Measurements from ENCODE around the gene NEURL1B.

NEURL1B gene

DNA sequence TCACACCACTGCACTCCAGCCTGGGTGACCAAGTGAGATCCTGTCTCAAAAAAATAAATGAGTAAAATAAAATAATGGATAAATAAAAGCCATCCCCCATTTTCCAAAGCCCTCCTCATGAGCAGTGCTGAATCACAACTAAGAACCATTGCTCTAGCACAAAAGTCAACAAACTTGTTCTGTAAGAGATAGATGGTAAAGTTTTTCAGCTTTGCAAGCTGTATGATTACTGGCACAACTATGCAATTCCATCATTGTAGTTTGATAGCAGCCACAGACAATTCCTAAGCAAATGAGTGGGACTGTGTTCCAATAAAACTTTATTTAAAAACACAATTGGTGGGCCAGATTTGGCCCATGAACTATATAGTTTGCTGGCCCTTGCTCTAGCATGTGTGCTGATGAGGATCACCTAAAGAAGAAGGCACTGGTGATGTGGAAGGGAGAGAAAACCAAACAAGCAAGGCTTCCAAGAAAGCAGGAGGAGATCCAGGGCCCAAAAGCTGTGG, 64.6 kb downstream of the NEURL1B start:
- H3K4me3 ChIP-seq (ENCODE audit: low read depth, low read length) = no peak overlapping the region
- H3K27ac ChIP-seq (ENCODE audit: extremely low read depth, low read depth, low read length) = no peak overlapping the region
- no peaks in the 10 kb centered on the region; the same call in 1 of the 2 replicates for H3K4me1 ChIP-seq (ENCODE audit: control insufficient read depth, insufficient read depth, low read length)
- ChIA-PET CTCF (interaction anchor here (0.6 to 3.0 kb wide), 12 partner anchors 9 to 846 kb away, joined by 3 to 29 read pairs (median 4); no protein-coding TSS in a partner anchor), POLR2A (no interaction called here)
- H3K36me3 ChIP-seq (ENCODE audit: control insufficient read depth in 2 of 2, insufficient read depth in 1 of 2, low read length in 2 of 2) = no peaks in the 10 kb centered on the region
- H3K9me3 ChIP-seq (ENCODE audit: control insufficient read depth, insufficient read depth, low read depth, low read length) = no peaks in the 10 kb centered on the region
- no peak for TF ChIP-seq ZNF514 (tag by site-specific recombination; IDR thresholded peaks at IDR 0.05)

DNA sequence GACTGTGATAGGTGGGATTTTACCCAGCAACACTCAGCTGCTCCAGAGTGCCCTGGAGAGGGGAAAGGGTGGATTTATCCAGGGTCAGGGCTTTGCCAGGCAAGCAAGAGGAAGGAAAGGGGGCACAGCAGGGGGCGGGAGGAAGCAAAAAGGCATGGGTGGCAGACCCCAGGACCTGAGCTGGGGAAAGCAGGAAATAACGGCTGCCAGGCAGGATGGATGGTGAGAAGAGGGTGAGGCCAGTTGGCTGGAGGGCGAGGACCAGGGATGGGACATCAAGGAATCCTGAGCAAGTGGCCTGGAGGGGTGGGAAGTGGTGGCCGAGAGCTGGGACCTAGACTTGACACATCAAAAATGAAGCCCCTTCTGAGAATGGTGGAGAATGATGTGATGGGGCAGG, 65.7 kb downstream of the NEURL1B start:
- POLR2A ChIA-PET = interaction anchor here (0.8 to 1.0 kb wide), 2 partner anchors 65 to 233 kb away, joined by 3 to 4 read pairs; no protein-coding TSS in a partner anchor

More for the DNA sequence above, 65.7 kb downstream of the NEURL1B start:
- H3K27ac ChIP-seq (ENCODE audit: extremely low read depth, low read depth, low read length) = no peak overlapping the region
- CTCF ChIA-PET = interaction anchor here (0.6 to 3.0 kb wide), 46 partner anchors 9 to 623 kb away, joined by 3 to 29 read pairs (median 4); partner anchors contain the start of genes ATP6V0E1, RPL26L1 and STC2
- no peaks in the 10 kb centered on the region; the same call in 1 of the 2 replicates for H3K4me1 ChIP-seq (ENCODE audit: control insufficient read depth, insufficient read depth, low read length)
- no peak overlapping the region for H3K4me3 ChIP-seq (ENCODE audit: low read depth, low read length)
- no peaks in the 10 kb centered on the region for H3K9me3 ChIP-seq (ENCODE audit: control insufficient read depth, insufficient read depth, low read depth, low read length)
- TF ChIP-seq ZNF473 (tag by site-specific recombination; IDR thresholded peaks at IDR 0.05) (no peak), SCRT2 (tag by site-specific recombination; IDR thresholded peaks at IDR 0.05) (no peak), ZNF530 (tag by site-specific recombination; IDR thresholded peaks at IDR 0.05; ENCODE audit: low read depth) (no peak), GLI4 (tag by site-specific recombination; IDR thresholded peaks at IDR 0.05) (no peak), GLIS2 (tag by site-specific recombination; IDR thresholded peaks at IDR 0.05) (no peak), KLF8 (tag by site-specific recombination; IDR thresholded peaks at IDR 0.05) (no peak), BCL11A (tag by site-specific recombination; IDR thresholded peaks at IDR 0.05; ENCODE audit: low read depth) (no peak), ZNF513 (tag by site-specific recombination; IDR thresholded peaks at IDR 0.05) (no peak), ZNF433 (tag by site-specific recombination; IDR thresholded peaks at IDR 0.05; ENCODE audit: low read depth) (no peak), ZNF560 (tag by site-specific recombination; IDR thresholded peaks at IDR 0.05; ENCODE audit: borderline replicate concordance) (no peak), ZNF561 (tag by site-specific recombination; IDR thresholded peaks at IDR 0.05; ENCODE audit: borderline replicate concordance) (no peak), ZBTB49 (tag by site-specific recombination; IDR thresholded peaks at IDR 0.05; ENCODE audit: low read depth) (no peak), PRDM2 (tag by site-specific recombination; IDR thresholded peaks at IDR 0.05; ENCODE audit: borderline replicate concordance) (no peak)
- TF ChIP-seq, protein P1, sequence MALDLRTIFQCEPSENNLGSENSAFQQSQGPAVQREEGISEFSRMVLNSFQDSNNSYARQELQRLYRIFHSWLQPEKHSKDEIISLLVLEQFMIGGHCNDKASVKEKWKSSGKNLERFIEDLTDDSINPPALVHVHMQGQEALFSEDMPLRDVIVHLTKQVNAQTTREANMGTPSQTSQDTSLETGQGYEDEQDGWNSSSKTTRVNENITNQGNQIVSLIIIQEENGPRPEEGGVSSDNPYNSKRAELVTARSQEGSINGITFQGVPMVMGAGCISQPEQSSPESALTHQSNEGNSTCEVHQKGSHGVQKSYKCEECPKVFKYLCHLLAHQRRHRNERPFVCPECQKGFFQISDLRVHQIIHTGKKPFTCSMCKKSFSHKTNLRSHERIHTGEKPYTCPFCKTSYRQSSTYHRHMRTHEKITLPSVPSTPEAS (tag by site-specific recombination; IDR thresholded peaks at IDR 0.05) = no peak
- TF ChIP-seq, protein P2, sequence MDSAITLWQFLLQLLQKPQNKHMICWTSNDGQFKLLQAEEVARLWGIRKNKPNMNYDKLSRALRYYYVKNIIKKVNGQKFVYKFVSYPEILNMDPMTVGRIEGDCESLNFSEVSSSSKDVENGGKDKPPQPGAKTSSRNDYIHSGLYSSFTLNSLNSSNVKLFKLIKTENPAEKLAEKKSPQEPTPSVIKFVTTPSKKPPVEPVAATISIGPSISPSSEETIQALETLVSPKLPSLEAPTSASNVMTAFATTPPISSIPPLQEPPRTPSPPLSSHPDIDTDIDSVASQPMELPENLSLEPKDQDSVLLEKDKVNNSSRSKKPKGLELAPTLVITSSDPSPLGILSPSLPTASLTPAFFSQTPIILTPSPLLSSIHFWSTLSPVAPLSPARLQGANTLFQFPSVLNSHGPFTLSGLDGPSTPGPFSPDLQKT (IDR thresholded peaks at IDR 0.05; ENCODE audit: borderline replicate concordance, low read depth, low read length) = no peak
- no peaks in the 10 kb centered on the region for H3K36me3 ChIP-seq (ENCODE audit: control insufficient read depth in 2 of 2, insufficient read depth in 1 of 2, low read length in 2 of 2)
